H1 (cell line): ENCODE measurements around the gene REPS1. TPM values are rescaled to one million over a fixed set of nuclear protein-coding genes. Genes with fewer than 3 reads are reported as not detected.

Experiments used
- CTCF ChIA-PET: fragments of 300-600 bp; sonication (Branson Sonifier 250); formaldehyde crosslinking; loops from one replicate; lab custom pipeline; 2021; ENCODE audit not compliant: partially characterized antibody; lab: Charles Lee
- POLR2A ChIA-PET: fragments of 300-600 bp; sonication (Branson Sonifier 250); formaldehyde crosslinking; loops from one replicate; lab custom pipeline; 2021; ENCODE audit warnings: inconsistent platforms; ENCODE audit not compliant: partially characterized antibody; lab: Charles Lee
- DNase-seq, 2 experiments: peaks; one replicate each; pipeline versions ENCODE4 v3.0.0 to v3.0.0-alpha.2; 2010 to 2022; ENCODE audit warnings: low spot score in 2 of 2, low read depth in 1 of 2, mixed read lengths in 1 of 2
- FAIRE-seq: peaks from 2 replicates; lab custom pipeline; 2011; peaks lifted over from hg19 to GRCh38; lab: Jason Lieb, UNC
- H2AFZ ChIP-seq: 2 replicates; pipeline ENCODE4 v1.8.1; 2012; ENCODE audit warnings: low read length, inconsistent platforms
- H2AK5ac ChIP-seq: 2 replicates; pipeline ENCODE4 v1.6.1; 2013; ENCODE audit warnings: low read depth, low read length
- H2BK120ac ChIP-seq: replicated peaks from 2 replicates; pipeline ENCODE3; 2013; ENCODE audit warnings: low read depth, low read length, inconsistent platforms
- H2BK12ac ChIP-seq: 2 replicates; pipeline ENCODE4 v1.6.1; 2013; ENCODE audit warnings: low read depth, low read length
- H2BK15ac ChIP-seq: 2 replicates; pipeline ENCODE4 v1.6.1; 2013; ENCODE audit warnings: low read length
- H2BK20ac ChIP-seq: 2 replicates; pipeline ENCODE4 v1.6.1; 2013; ENCODE audit warnings: low read length
- H2BK5ac ChIP-seq: 2 replicates; pipeline ENCODE4 v1.6.1; 2013; ENCODE audit warnings: low read depth, low read length
- H3K14ac ChIP-seq: 2 replicates; pipeline ENCODE4 v1.6.1; 2013; ENCODE audit warnings: inconsistent platforms; ENCODE audit not compliant: insufficient read length
- H3K18ac ChIP-seq: 2 replicates; pipeline ENCODE4 v1.6.1; 2013; ENCODE audit warnings: low read length; ENCODE audit errors: extremely low read depth
- H3K23ac ChIP-seq: 2 replicates; pipeline ENCODE4 v1.6.1; 2013; ENCODE audit warnings: inconsistent platforms; ENCODE audit not compliant: insufficient read length
- H3K23me2 ChIP-seq: 2 replicates; pipeline ENCODE4 v1.6.1; 2013; ENCODE audit warnings: low read depth, low read length
- H3K27ac ChIP-seq: 2 replicates; pipeline ENCODE4 v1.6.1; 2011; ENCODE audit warnings: low read depth, low read length, inconsistent platforms
- H3K27me3 ChIP-seq, 4 experiments: replicated peaks in 1 of 4; 1 replicate in 1 of 4; 2 replicates in 3 of 4; pipeline versions ENCODE4 v1.6.1 to v1.8.1; 2011 to 2013; ENCODE audit warnings: low read length in 3 of 4, mild to moderate bottlenecking in 3 of 4, inconsistent platforms in 2 of 4, mixed read lengths in 2 of 4, moderate library complexity in 1 of 4; ENCODE audit not compliant: control insufficient read depth in 3 of 4, insufficient read depth in 3 of 4; ENCODE audit errors: extremely low read depth in 1 of 4
- H3K36me3 ChIP-seq, 4 experiments: 2 replicates each; pipeline versions ENCODE4 v1.6.1 to v1.8.1; 2011 to 2013; ENCODE audit warnings: mild to moderate bottlenecking in 4 of 4, low read length in 3 of 4, moderate library complexity in 2 of 4, control low read depth in 1 of 4, inconsistent platforms in 1 of 4; ENCODE audit not compliant: insufficient read depth in 4 of 4, control insufficient read depth in 2 of 4
- H3K4ac ChIP-seq: replicated peaks from 2 replicates; pipeline ENCODE3; 2013; ENCODE audit warnings: low read length, low read depth, mixed read lengths, inconsistent platforms; ENCODE audit not compliant: insufficient read length
- H3K4me1 ChIP-seq, 4 experiments: replicated peaks in 1 of 4; 1 replicate in 1 of 4; 2 replicates in 3 of 4; pipeline versions ENCODE4 v1.6.1 to v1.8.1; 2011 to 2013; ENCODE audit warnings: low read length in 3 of 4, inconsistent platforms in 2 of 4, mixed read lengths in 1 of 4; ENCODE audit not compliant: insufficient read depth in 4 of 4, control insufficient read depth in 3 of 4
- H3K4me2 ChIP-seq, 2 experiments: 2 replicates each; pipeline versions ENCODE4 v1.6.1 to v1.8.1; 2011 to 2013; ENCODE audit warnings: low read depth in 2 of 2, low read length in 2 of 2, control low read depth in 1 of 2, inconsistent platforms in 1 of 2, mild to moderate bottlenecking in 1 of 2; ENCODE audit not compliant: insufficient read depth in 1 of 2
- H3K4me3 ChIP-seq, 4 experiments: fragments of 200-600, 300-600 bp in 1 of 4; sonication (generic), shearing (Covaris generic), sonication (Bioruptor Twin) in 1 of 4; 2 replicates each; pipeline versions ENCODE4 v1.5.1 to v1.8.1; 2011 to 2016; ENCODE audit warnings: low read length in 4 of 4, low read depth in 3 of 4, control low read depth in 2 of 4, inconsistent platforms in 2 of 4, mild to moderate bottlenecking in 2 of 4, mixed read lengths in 1 of 4, moderate library complexity in 1 of 4; ENCODE audit not compliant: insufficient read depth in 2 of 4; ENCODE audit errors: extremely low read depth in 1 of 4
- H3K56ac ChIP-seq: replicated peaks from 2 replicates; pipeline ENCODE3; 2013; ENCODE audit warnings: low read depth, mild to moderate bottlenecking, mixed read lengths, low read length, inconsistent platforms; ENCODE audit not compliant: insufficient read length
- H3K79me1 ChIP-seq: 2 replicates; pipeline ENCODE4 v1.6.1; 2013; ENCODE audit warnings: low read depth, low read length, control low read depth
- H3K79me2 ChIP-seq, 2 experiments: 2 replicates each; pipeline versions ENCODE4 v1.6.1 to v1.8.1; 2012 to 2013; ENCODE audit warnings: low read length in 2 of 2, mild to moderate bottlenecking in 2 of 2, inconsistent platforms in 1 of 2; ENCODE audit not compliant: insufficient read depth in 2 of 2, control insufficient read depth in 1 of 2
- H3K9ac ChIP-seq, 4 experiments: replicated peaks in 1 of 4; 1 replicate in 1 of 4; 2 replicates in 3 of 4; pipeline versions ENCODE4 v1.6.1 to v1.8.1; 2011 to 2013; ENCODE audit warnings: low read depth in 3 of 4, low read length in 3 of 4, control low read depth in 2 of 4, mild to moderate bottlenecking in 2 of 4, moderate library complexity in 2 of 4, inconsistent platforms in 1 of 4; ENCODE audit errors: extremely low read depth in 1 of 4
- H3K9me3 ChIP-seq, 2 experiments: 2 replicates each; pipeline versions ENCODE4 v1.6.1 to v1.8.1; 2012 to 2013; ENCODE audit warnings: mild to moderate bottlenecking in 2 of 2, moderate library complexity in 2 of 2, control low read depth in 1 of 2, inconsistent platforms in 1 of 2, low read depth in 1 of 2, low read length in 1 of 2, mixed read lengths in 1 of 2; ENCODE audit not compliant: insufficient read depth in 2 of 2
- H4K20me1 ChIP-seq, 2 experiments: replicated peaks in 1 of 2; 2 replicates each; pipeline versions ENCODE3 to v1.8.1; 2011 to 2013; ENCODE audit warnings: inconsistent platforms in 2 of 2, low read length in 2 of 2, mild to moderate bottlenecking in 1 of 2; ENCODE audit not compliant: insufficient read depth in 2 of 2, control insufficient read depth in 1 of 2
- H4K5ac ChIP-seq: 2 replicates; pipeline ENCODE4 v1.6.1; 2013; ENCODE audit warnings: low read length, low read depth, mixed read lengths, inconsistent platforms; ENCODE audit not compliant: insufficient read length
- H4K8ac ChIP-seq: 2 replicates; pipeline ENCODE4 v1.8.0; 2013; ENCODE audit warnings: mild to moderate bottlenecking, moderate library complexity, low read length, inconsistent platforms; ENCODE audit not compliant: insufficient read depth; ENCODE audit errors: extremely low read depth
- H4K91ac ChIP-seq: replicated peaks from 2 replicates; pipeline ENCODE3; 2013; ENCODE audit warnings: low read length, mixed read lengths, inconsistent platforms; ENCODE audit not compliant: insufficient read length
- CBX8 ChIP-seq: fragments of 300-800, 300-1000 bp; sonication (generic); IDR thresholded peaks from 2 replicates; pipeline ENCODE4 v1.7.1; 2016; ENCODE audit warnings: low read depth, low read length, borderline replicate concordance
- CTBP2 ChIP-seq: IDR thresholded peaks from 2 replicates; pipeline ENCODE4 v1.7.0; 2011; ENCODE audit warnings: borderline replicate concordance, mild to moderate bottlenecking, moderate library complexity, mixed read lengths, low read length; ENCODE audit not compliant: insufficient read depth, insufficient read length
- EGR1 ChIP-seq: IDR thresholded peaks from 2 replicates; pipeline ENCODE4 v1.6.1; 2011; ENCODE audit warnings: low read depth, low read length, borderline replicate concordance
- KDM4A ChIP-seq: IDR thresholded peaks from one replicate; pipeline ENCODE4 v1.7.1; 2012; ENCODE audit warnings: low read depth, mild to moderate bottlenecking, moderate library complexity, low read length, inconsistent platforms; ENCODE audit not compliant: severe bottlenecking
- NRF1 ChIP-seq: IDR thresholded peaks from 2 replicates; pipeline ENCODE4 v1.6.1; 2011; ENCODE audit warnings: mild to moderate bottlenecking, low read depth, low read length, improper control_type of control experiment
- PHF8 ChIP-seq: fragments of 200-600 bp; sonication (generic); conservative IDR thresholded peaks from 2 replicates; pipeline ENCODE4 v1.7.1; 2012; ENCODE audit warnings: low read depth, mild to moderate bottlenecking, inconsistent platforms, low read length, moderate library complexity
- POLR2A ChIP-seq, 2 experiments: IDR thresholded peaks; 1 replicate in 1 of 2; 2 replicates in 1 of 2; pipeline ENCODE4 v1.6.1; 2011; ENCODE audit warnings: low read depth in 2 of 2, low read length in 2 of 2, mild to moderate bottlenecking in 2 of 2; ENCODE audit errors: control extremely low read depth in 1 of 2
- RFX5 ChIP-seq: IDR thresholded peaks from 2 replicates; pipeline ENCODE4 v1.6.1; 2011; ENCODE audit warnings: low read depth, low read length, improper control_type of control experiment, borderline replicate concordance
- SIX5 ChIP-seq: IDR thresholded peaks from 2 replicates; pipeline ENCODE4 v1.6.1; 2011; ENCODE audit warnings: mild to moderate bottlenecking, low read depth, low read length
- SP1 ChIP-seq: IDR thresholded peaks from 2 replicates; pipeline ENCODE4 v1.6.1; 2011; ENCODE audit warnings: low read depth, low read length
- SP4 ChIP-seq: IDR thresholded peaks from 2 replicates; pipeline ENCODE4 v1.6.1; 2012; ENCODE audit warnings: low read length, inconsistent platforms
- SUZ12 ChIP-seq: fragments of 200-600 bp; sonication (generic); IDR thresholded peaks from 2 replicates; pipeline ENCODE4 v1.6.1; 2012; ENCODE audit warnings: mild to moderate bottlenecking, inconsistent platforms, low read length, moderate library complexity, mixed read lengths
- TAF1 ChIP-seq: IDR thresholded peaks from 2 replicates; pipeline ENCODE4 v1.6.1; 2011; ENCODE audit warnings: mild to moderate bottlenecking, low read depth, low read length
- TCF12 ChIP-seq: IDR thresholded peaks from 2 replicates; pipeline ENCODE4 v1.6.1; 2011; ENCODE audit warnings: low read depth, mild to moderate bottlenecking, low read length
- ZNF274 ChIP-seq: IDR thresholded peaks from 2 replicates; pipeline ENCODE4 v1.7.0; 2012; ENCODE audit warnings: low read length, borderline replicate concordance; ENCODE audit errors: extremely low read depth
- WGBS, 2 experiments: shearing (Covaris generic) in 1 of 2; methylation state at CpG; one replicate each; pipeline versions ENCODE4 v1.1.6 to v1.1.7; 2013 to 2015; ENCODE audit warnings: low lambda C conversion rate in 2 of 2, mixed read lengths in 2 of 2, inconsistent platforms in 1 of 2, low coverage in 1 of 2, missing lambda C conversion rate in 1 of 2; ENCODE audit not compliant: insufficient replicate concordance in 2 of 2, insufficient coverage in 1 of 2, insufficient read length in 1 of 2; ENCODE audit errors: extremely low coverage in 1 of 2, missing lambda C conversion rate in 1 of 2; 5-methylcytosine and 5-hydroxymethylcytosine counted together
- polyA plus RNA-seq, 7 experiments: library from polyadenylated mRNA; depleted of rRNA in 3 of 7; stranded (reverse) in 5 of 7; unstranded in 2 of 7; fragments of >200 nt in 5 of 7; fragments of 200-250 nt in 2 of 7; gene quantifications; 1 replicate in 5 of 7; 2 replicates in 1 of 7; 4 replicates in 1 of 7; pipeline versions ENCODE4 v1.2.1 to v1.2.3, GENCODE V29; 2011 to 2013; ENCODE audit warnings: missing spikeins in 2 of 7, mixed read lengths in 2 of 7
- total RNA-seq: library from RNA; stranded (reverse); fragmentation: NEBNext Ultra II Directional; extraction: Animal tissue kit (Norgen Biotek cat#: 25700); gene quantifications from 2 replicates; pipeline ENCODE4 v1.2.1, GENCODE V29; 2021

REPS1 gene
- total and polyA plus RNA-seq, 2 of the 8 experiments (the other 6 are each of a cell fraction or from before 2014, with no cell fraction given) = 52.1 to 68.9 TPM

DNA sequence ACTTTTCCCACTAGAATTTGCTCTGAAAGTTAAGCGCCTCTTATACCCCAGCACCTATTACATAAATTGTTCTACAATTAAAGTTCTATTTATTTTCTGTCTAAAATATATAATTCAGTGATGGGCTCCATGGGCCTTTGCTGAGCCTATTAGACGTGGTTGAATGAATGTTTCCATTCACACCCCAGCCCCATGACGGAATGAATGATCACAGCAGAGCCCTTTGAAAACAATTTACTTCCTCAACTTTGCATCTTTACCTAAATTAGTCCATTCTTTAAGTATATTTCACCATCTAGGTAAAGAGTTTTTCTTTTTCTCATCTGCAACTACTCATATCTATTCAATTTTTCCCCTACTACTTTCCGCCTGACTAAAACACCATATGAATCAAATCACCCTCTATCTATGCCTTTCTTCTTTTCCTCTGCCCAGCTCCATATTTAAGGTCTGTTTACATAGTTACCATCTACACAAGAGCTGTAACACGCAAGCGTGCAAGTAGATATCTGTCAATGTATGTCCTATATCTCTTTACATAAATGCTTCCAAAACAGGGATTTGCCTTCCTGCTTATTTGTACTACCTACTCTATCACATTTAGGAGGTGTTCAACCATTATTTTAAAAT lies 122.5 kb downstream of the REPS1 start:
- ChIA-PET POLR2A (interaction anchor here (0.6 kb wide), 1 partner anchor 75 kb away, joined by 4 read pairs; no protein-coding TSS in a partner anchor), CTCF (interaction anchor here (0.6 kb wide), 1 partner anchor 11 kb away, joined by 3 read pairs; no protein-coding TSS in a partner anchor)
- WGBS, 2 experiments = 87 to 100% methylated on average over 1 to 6 of the region's 6 CpGs
- FAIRE-seq (no peak), DNase-seq (no peak)
- Histone ChIP-seq H3K79me1 (no peaks in the 10 kb centered on the region), H4K20me1 (no peaks in the 10 kb centered on the region), H2AK5ac (no peak overlapping the region), H2BK15ac (no peak overlapping the region), H3K23ac (no peak overlapping the region), H3K9me3 (no peaks in the 10 kb centered on the region), H2AFZ (no peak overlapping the region), H2BK12ac (no peak overlapping the region), H4K5ac (no peak overlapping the region), H4K91ac (no peak overlapping the region), H3K18ac (no peak overlapping the region), H3K27ac (no peak overlapping the region), H3K23me2 (no peaks in the 10 kb centered on the region), H3K4me2 (no peak overlapping the region), H3K27me3 (no peaks in the 10 kb centered on the region), H4K8ac (no peak overlapping the region), H2BK5ac (no peak overlapping the region), H3K9ac (no peak overlapping the region), H3K4me3 (no peak overlapping the region), H3K4me1 (no peaks in the 10 kb centered on the region), H2BK120ac (no peak overlapping the region), H3K14ac (no peak overlapping the region), H2BK20ac (no peak overlapping the region), H3K36me3 (no peaks in the 10 kb centered on the region), H3K56ac (no peak overlapping the region), H3K4ac (no peak overlapping the region), H3K79me2 (no peaks in the 10 kb centered on the region)
- TF ChIP-seq NRF1 (no peak), ZNF274 (no peak), CBX8 (no peak), KDM4A (no peak), PHF8 (no peak), EGR1 (no peak), SIX5 (no peak), CTBP2 (no peak), TCF12 (no peak), POLR2A (IDR thresholded peaks at IDR 0.05; ENCODE audit: control extremely low read depth in 1 of 2, low read depth in 2 of 2, low read length in 2 of 2) (no peak), TAF1 (no peak), SUZ12 (no peak), RFX5 (no peak), SP1 (no peak), SP4 (no peak)
